CD4-positive, alpha-beta T cell (primary cell): ENCODE data around the gene MMGT1. TPM values are rescaled to one million over a fixed set of nuclear protein-coding genes. Genes with fewer than 3 reads are reported as not detected.

Source experiments
- ATAC-seq: fragments of 200-7000 bp; cut with Tn5 transposase; one replicate; pipeline ENCODE4 v1.10.0; 2022; ENCODE audit warnings: mild to moderate bottlenecking; ENCODE audit not compliant: poor library complexity
- CTCF ChIA-PET: fragments of 350-600 bp; sonication (Branson Sonifier 250); formaldehyde crosslinking; loops from one replicate; lab custom pipeline; 2021; ENCODE audit warnings: antibody characterized with exemption, inconsistent platforms; lab: Charles Lee
- POLR2A ChIA-PET: fragments of 350-600 bp; sonication (Branson Sonifier 250); formaldehyde crosslinking; loops from one replicate; lab custom pipeline; 2021; ENCODE audit warnings: antibody characterized with exemption, inconsistent platforms; lab: Charles Lee
- DNase-seq, 14 experiments: peaks; one replicate each; pipeline ENCODE4 v3.0.0-alpha.2; 2013 to 2020; ENCODE audit warnings: mixed read lengths in 2 of 14
- H3K27ac ChIP-seq, 2 donors: one replicate each; pipeline versions ENCODE4 v1.5.1 to v1.7.0; 2013; ENCODE audit warnings: low read length in 2 of 2, low read depth in 1 of 2, mild to moderate bottlenecking in 1 of 2
- H3K27me3 ChIP-seq, 2 experiments: 1 replicate in 1 of 2; 2 replicates in 1 of 2; pipeline versions ENCODE4 v1.6.1 to v1.7.0; 2013; ENCODE audit warnings: low read length in 2 of 2, control low read depth in 1 of 2, mild to moderate bottlenecking in 1 of 2, moderate library complexity in 1 of 2; ENCODE audit not compliant: insufficient read depth in 2 of 2, control insufficient read depth in 1 of 2
- H3K36me3 ChIP-seq: one replicate; pipeline ENCODE4 v1.6.1; 2013; ENCODE audit warnings: low read length, control low read depth; ENCODE audit not compliant: insufficient read depth
- H3K4me1 ChIP-seq: one replicate; pipeline ENCODE4 v1.6.1; 2013; ENCODE audit warnings: low read length, control low read depth; ENCODE audit not compliant: insufficient read depth
- H3K4me3 ChIP-seq: one replicate; pipeline ENCODE4 v1.5.1; 2013; ENCODE audit warnings: mild to moderate bottlenecking, low read length, moderate library complexity
- H3K9me3 ChIP-seq, 2 experiments: 1 replicate in 1 of 2; 2 replicates in 1 of 2; pipeline versions ENCODE4 v1.6.1 to v1.7.0; 2013; ENCODE audit warnings: low read length in 2 of 2, mild to moderate bottlenecking in 2 of 2, control low read depth in 1 of 2, moderate library complexity in 1 of 2; ENCODE audit not compliant: control insufficient read depth in 1 of 2, insufficient read depth in 1 of 2
- H3K27ac Mint-ChIP-seq: one replicate; pipeline ENCODE4 v1.8.0; 2020; ENCODE audit warnings: mixed read lengths
- H3K27me3 Mint-ChIP-seq: one replicate; pipeline ENCODE4 v1.8.0; 2021; ENCODE audit warnings: mixed read lengths
- H3K36me3 Mint-ChIP-seq: one replicate; pipeline ENCODE4 v1.8.0; 2021; ENCODE audit warnings: low read depth, mixed read lengths
- H3K4me1 Mint-ChIP-seq: one replicate; pipeline ENCODE4 v1.8.0; 2021; ENCODE audit warnings: low read depth, mixed read lengths
- H3K4me3 Mint-ChIP-seq: one replicate; pipeline ENCODE4 v1.8.0; 2020; ENCODE audit warnings: mild to moderate bottlenecking, mixed read lengths
- H3K9me3 Mint-ChIP-seq: one replicate; pipeline ENCODE4 v1.8.0; 2020; ENCODE audit warnings: mixed read lengths
- intact Hi-C, 2 experiments: fragments of 100-400 bp; cut with DNase I in 1 of 2; cut with micrococcal nuclease in 1 of 2; formaldehyde crosslinking; loops; one replicate each; pipeline versions ENCODE4 v1.15.1 to v1.9.0; 2023 to 2025; cut with DNase I, micrococcal nuclease
- total RNA-seq, 174 experiments: library from RNA in 2 of 174; stranded (reverse) in 2 of 174; gene quantifications; one replicate each; pipeline ENCODE4 v1.2.3 and lab custom pipeline; 2021 to 2026
- TF ChIP-seq, protein P1 (sequence below): fragments of 200-600 bp; IDR thresholded peaks from one replicate; pipeline ENCODE4 v1.8.0; 2022; ENCODE audit warnings: antibody characterized with exemption, mild to moderate bottlenecking

The MMGT1 gene
- total RNA-seq, 2 experiments from 2014 or later, result 36.4 to 37.0 TPM

DNA sequence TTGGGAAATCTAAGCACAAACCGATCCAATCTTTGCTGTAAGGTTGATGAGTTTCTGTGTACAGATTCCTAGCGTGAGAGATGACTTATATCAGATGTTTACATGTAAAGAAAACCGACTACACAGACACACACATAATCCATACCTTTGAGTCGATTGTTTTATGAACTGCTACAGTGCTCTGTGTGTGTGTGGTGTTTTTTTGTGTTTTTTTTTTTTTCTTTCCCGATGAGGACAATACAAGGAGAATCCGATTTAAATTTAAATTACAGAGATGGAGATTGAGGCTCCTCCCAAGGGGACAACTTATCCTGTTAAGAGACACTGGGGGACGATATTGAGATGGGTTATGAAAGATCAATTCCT, 11.0 kb upstream of the MMGT1 start:
- Histone ChIP-seq H3K27ac (peak overlapping the region in 1 of 2 donors; percentile 55), H3K36me3 (no peaks in the 10 kb centered on the region), H3K9me3 (no peaks in the 10 kb centered on the region), H3K27me3 (no peaks in the 10 kb centered on the region), H3K4me3 (peak overlapping the region; percentile 87), H3K4me1 (peaks cover 31% of the 10 kb centered on the region)
- H3K4me1 Mint-ChIP-seq, result peaks cover 68% of the 10 kb centered on the region
- H3K27ac Mint-ChIP-seq, result peak overlapping the region; percentile 89
- POLR2A ChIA-PET, result interaction anchor here (0.6 to 2.2 kb wide), 3 partner anchors 10 to 981 kb away, joined by 3 to 33 read pairs (median 3); partner anchors contain the start of gene MMGT1
- H3K27me3 Mint-ChIP-seq, result no peaks in the 10 kb centered on the region
- H3K36me3 Mint-ChIP-seq, result peaks cover 16% of the 10 kb centered on the region
- ATAC-seq (peak; percentile 7), DNase-seq (no peak)
- TF ChIP-seq, protein P1, sequence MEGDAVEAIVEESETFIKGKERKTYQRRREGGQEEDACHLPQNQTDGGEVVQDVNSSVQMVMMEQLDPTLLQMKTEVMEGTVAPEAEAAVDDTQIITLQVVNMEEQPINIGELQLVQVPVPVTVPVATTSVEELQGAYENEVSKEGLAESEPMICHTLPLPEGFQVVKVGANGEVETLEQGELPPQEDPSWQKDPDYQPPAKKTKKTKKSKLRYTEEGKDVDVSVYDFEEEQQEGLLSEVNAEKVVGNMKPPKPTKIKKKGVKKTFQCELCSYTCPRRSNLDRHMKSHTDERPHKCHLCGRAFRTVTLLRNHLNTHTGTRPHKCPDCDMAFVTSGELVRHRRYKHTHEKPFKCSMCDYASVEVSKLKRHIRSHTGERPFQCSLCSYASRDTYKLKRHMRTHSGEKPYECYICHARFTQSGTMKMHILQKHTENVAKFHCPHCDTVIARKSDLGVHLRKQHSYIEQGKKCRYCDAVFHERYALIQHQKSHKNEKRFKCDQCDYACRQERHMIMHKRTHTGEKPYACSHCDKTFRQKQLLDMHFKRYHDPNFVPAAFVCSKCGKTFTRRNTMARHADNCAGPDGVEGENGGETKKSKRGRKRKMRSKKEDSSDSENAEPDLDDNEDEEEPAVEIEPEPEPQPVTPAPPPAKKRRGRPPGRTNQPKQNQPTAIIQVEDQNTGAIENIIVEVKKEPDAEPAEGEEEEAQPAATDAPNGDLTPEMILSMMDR, result no peak
- CTCF ChIA-PET, result interaction anchor here (0.7 to 1.6 kb wide), 3 partner anchors 9 to 17 kb away, joined by 3 to 4 read pairs (median 4); no protein-coding TSS in a partner anchor
- no peaks in the 10 kb centered on the region for H3K9me3 Mint-ChIP-seq
- intact Hi-C loops, result loop anchor here in 1 of 2 experiments (5.0 to 10.0 kb wide), 2 partner anchors 160 to 508 kb away; partner anchors contain the start of gene FHL1
- H3K4me3 Mint-ChIP-seq, result peak overlapping the region; percentile 97

DNA sequence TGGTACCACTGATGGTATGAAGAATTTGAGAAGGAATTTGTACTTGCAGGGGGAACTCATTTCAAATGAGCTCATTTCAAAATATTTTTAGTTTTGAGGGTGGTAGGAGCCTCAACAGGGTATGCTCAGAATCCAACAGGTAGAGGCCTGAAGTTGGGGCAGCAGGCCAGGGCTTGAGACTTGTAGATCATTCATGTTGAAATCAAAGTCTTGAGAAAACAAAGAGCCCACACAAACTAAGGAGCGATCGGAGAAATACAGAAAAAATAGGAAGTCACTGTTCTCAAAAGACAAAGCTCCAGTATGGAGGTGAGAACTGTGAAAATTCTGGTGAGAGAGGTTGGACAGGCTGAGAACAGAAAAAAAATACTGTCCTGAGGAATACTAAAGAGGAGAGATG, 10.5 kb upstream of the MMGT1 start:
- Mint-ChIP-seq H3K4me1 (peaks cover 68% of the 10 kb centered on the region), H3K9me3 (no peaks in the 10 kb centered on the region), H3K36me3 (peaks cover 12% of the 10 kb centered on the region), H3K27ac (peak overlapping the region; percentile 89), H3K27me3 (no peaks in the 10 kb centered on the region), H3K4me3 (peak overlapping the region; percentile 97)
- DNase-seq (no peak), ATAC-seq (no peak)
- ChIA-PET POLR2A (interaction anchor here (0.5 to 2.2 kb wide), 3 partner anchors 10 to 185 kb away, joined by 3 to 33 read pairs (median 3); partner anchors contain the start of gene MMGT1), CTCF (interaction anchor here (1.1 to 1.6 kb wide), 2 partner anchors 9 to 16 kb away, joined by 4 read pairs; no protein-coding TSS in a partner anchor)
- H3K9me3 ChIP-seq, result no peaks in the 10 kb centered on the region
- no peaks in the 10 kb centered on the region for H3K27me3 ChIP-seq
- TF ChIP-seq, protein P1, result no peak
- H3K4me1 ChIP-seq, result peaks cover 31% of the 10 kb centered on the region
- peak overlapping the region in 1 of 2 donors; percentile 55 for H3K27ac ChIP-seq
- H3K4me3 ChIP-seq, result peak overlapping the region; percentile 87
- intact Hi-C loops, result loop anchor here in 1 of 2 experiments (10.0 kb wide), 1 partner anchor 161 kb away; the partner anchor contains the start of gene FHL1
- no peaks in the 10 kb centered on the region for H3K36me3 ChIP-seq

DNA sequence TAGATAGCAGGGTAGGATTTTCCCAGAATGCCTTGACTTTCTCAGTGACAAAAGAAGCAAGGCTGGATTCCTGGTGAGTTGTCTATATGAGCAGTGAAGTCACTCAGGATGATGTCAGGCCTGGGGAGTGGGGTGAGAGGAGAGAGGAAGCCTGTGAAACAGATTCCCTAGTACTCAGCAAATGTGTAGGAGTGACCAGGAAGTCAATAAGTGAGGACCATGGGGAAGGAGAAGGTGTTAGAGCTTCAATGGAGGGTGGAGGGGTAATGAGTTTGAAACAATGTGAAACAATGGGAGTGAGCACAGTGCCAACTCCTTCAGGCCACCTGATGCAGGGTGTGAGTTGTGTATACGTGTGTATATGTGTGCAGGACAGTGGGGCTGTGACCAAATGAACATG, 9.1 kb upstream of the MMGT1 start:
- ChIA-PET POLR2A (no interaction called here), CTCF (no interaction called here)
- Mint-ChIP-seq H3K9me3 (no peaks in the 10 kb centered on the region), H3K4me1 (peaks cover 70% of the 10 kb centered on the region), H3K27ac (peak overlapping the region; percentile 89), H3K36me3 (peaks cover 12% of the 10 kb centered on the region), H3K4me3 (peak overlapping the region; percentile 97), H3K27me3 (no peaks in the 10 kb centered on the region)
- intact Hi-C loops, result loop anchor here in 1 of 2 experiments (10.0 kb wide), 1 partner anchor 162 kb away; the partner anchor contains the start of gene FHL1
- Histone ChIP-seq H3K27ac (peak overlapping the region; percentile 13 to 29), H3K27me3 (no peaks in the 10 kb centered on the region), H3K4me3 (no peak overlapping the region), H3K4me1 (peaks cover 31% of the 10 kb centered on the region), H3K36me3 (no peaks in the 10 kb centered on the region), H3K9me3 (no peaks in the 10 kb centered on the region)
- ATAC-seq, result no peak
- DNase-seq, result no peak
- TF ChIP-seq, protein P1, result no peak
